Hematopoietic multipotent progenitor cell treated with erythropoietin and hydrocortisone succinate and interleukin-3 and kit ligand, for 17 days (in vitro differentiated cells): ENCODE results near the gene PGRMC1.
"Not testable (repeated sequence)": the region's sequence is repeated elsewhere in the genome, so short reads cannot be mapped to it uniquely, and the experiment has no call there.

Experiments used
- DNase-seq: peaks from one replicate; pipeline ENCODE4 v3.0.0-alpha.2; 2015; ENCODE audit warnings: low spot score

Gene PGRMC1

DNA sequence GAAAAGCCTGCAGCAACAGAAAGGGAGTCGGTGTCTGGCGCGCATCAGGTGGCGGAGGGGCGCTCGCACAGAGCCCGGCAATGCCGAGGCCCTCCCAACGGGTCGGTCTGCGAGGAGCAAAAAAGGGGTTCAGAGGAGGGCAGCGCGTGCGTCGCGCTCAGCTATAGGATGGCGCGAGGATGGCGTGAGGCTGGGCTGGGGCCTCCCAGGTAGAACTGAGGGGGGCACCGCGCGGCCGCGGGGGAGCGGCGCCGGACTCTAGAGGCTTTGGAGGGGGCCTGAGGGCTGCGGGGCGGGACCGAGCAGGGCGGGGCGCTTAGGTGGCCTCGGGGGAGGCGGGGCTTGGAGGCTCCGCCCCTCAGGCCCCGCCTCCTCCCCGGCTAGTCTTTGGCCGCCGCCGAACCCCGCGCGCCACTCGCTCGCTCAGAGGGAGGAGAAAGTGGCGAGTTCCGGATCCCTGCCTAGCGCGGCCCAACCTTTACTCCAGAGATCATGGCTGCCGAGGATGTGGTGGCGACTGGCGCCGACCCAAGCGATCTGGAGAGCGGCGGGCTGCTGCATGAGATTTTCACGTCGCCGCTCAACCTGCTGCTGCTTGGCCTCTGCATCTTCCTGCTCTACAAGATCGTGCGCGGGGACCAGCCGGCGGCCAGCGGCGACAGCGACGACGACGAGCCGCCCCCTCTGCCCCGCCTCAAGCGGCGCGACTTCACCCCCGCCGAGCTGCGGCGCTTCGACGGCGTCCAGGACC lies at the start of gene PGRMC1:
TSS of gene PGRMC1 (plus strand) at position 414 of the 751 bp plus-strand sequence. CDS start at position 493, 79 bp downstream.
- DNase-seq, result peak; percentile 74

DNA sequence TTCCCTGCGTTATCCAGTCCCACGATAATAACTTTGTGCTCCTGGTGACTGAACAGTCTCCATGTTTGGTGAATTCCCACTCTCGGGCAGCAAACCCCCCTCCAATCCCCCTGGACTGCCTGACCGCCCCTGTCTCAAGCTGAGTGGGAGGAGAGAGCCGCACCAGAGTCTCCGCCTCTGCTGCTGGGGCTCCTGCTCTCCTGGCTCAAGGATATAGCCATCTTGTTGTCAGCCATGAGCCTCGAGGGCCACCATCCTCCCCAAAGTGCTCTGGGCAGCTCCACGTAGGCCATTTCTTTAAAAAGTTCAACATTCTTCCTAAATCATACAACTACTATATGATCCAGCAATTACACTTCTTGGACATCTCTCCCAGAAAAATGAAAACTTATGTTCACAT lies 49.3 kb upstream of the PGRMC1 start:
- DNase-seq, result no peak

DNA sequence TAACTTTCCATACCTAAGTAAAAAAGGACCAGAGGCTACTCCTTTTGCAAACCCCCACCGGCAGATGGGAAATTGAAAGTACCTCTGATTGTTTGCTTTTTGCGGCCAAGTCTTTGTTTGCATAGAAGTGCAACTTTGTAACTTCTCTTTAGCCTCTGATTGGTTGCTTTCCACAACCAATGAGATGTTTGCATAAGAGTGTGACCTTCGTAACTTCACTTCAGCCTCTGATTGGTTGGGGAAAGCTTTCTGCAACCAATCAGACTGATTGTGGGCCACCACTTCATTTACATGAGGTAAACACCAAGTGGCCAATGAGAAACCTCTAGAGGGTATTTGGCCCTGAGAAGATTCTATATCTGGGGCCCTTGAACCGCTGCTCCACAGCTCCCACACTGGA lies 48.8 kb upstream of the PGRMC1 start:
- DNase-seq, result no peak

DNA sequence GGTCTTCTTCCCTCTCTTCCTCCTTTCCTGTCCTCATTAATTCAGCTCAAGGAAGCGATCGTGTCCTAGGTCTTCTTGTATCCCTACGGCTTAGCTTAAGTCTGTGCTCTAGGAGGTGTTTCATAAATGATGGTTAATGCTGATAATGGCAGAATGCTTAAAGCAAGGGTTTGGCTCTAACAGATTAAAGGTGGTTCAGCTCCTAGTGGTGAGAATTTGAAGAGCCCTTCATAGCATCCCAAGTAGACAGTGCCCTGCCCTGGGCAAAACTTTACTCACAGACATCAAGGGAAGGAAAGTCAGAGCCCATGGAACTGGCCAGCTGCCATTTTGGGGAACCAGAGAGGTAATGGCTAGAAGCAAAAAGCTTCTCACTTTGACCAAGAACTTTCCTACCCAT lies 47.0 kb upstream of the PGRMC1 start:
- DNase-seq, result no peak

- no peak for DNase-seq
Observed at GRCh38 chrX:119189595-119189994, 46.5 kb upstream of the PGRMC1 start.

- DNase-seq, result no peak
Observed at GRCh38 chrX:119190091-119190681, 45.9 kb upstream of the PGRMC1 start.

- no peak for DNase-seq
Observed at GRCh38 chrX:119190831-119191230, 45.3 kb upstream of the PGRMC1 start.

DNA sequence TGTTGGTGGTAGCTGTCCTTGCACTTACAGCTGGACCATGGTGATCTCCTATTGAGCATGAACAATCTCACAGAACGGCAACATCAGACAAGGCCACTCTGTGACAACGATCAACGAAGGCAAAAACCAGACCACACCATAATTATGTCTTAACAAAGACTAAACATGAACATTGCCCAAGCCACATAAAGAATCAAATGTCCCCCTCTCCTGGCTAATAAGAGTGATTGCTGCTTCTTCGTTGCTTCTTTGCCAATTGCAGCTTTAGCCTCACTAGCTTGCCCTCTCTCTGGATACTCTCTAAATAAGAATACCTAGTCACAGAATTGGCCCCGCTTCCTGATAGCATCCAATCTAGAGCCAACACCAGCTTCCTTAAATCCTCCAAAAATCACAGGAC lies 41.5 kb upstream of the PGRMC1 start:
- no peak for DNase-seq

DNA sequence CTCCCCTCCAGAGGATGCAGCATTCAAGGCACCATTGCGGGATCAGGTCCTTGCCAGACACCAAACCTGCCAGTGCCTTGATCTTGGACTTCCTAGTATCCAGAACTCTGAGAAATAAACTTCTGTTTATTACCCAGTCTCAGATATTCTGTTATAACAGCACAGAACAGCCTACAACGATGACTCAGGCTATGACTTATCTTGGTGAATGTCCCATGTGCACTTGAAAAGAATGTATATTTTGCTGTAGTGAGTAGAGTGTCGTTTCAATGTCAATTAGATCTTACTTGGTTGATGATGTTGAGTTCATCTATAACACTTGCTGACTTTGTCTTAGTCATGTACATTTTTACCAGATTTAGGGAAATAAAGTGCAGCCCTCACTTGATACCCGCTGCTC lies 34.5 kb upstream of the PGRMC1 start:
- no peak for DNase-seq

GRCh38 chrX:119206203-119206602 lies 29.9 kb upstream of the PGRMC1 start:
- DNase-seq, result no peak

GRCh38 chrX:119207483-119207882 lies 28.6 kb upstream of the PGRMC1 start:
- DNase-seq, result not testable (repeated sequence)

- DNase-seq, result no peak
Observed at GRCh38 chrX:119208401-119209057, 27.6 kb upstream of the PGRMC1 start.

DNA sequence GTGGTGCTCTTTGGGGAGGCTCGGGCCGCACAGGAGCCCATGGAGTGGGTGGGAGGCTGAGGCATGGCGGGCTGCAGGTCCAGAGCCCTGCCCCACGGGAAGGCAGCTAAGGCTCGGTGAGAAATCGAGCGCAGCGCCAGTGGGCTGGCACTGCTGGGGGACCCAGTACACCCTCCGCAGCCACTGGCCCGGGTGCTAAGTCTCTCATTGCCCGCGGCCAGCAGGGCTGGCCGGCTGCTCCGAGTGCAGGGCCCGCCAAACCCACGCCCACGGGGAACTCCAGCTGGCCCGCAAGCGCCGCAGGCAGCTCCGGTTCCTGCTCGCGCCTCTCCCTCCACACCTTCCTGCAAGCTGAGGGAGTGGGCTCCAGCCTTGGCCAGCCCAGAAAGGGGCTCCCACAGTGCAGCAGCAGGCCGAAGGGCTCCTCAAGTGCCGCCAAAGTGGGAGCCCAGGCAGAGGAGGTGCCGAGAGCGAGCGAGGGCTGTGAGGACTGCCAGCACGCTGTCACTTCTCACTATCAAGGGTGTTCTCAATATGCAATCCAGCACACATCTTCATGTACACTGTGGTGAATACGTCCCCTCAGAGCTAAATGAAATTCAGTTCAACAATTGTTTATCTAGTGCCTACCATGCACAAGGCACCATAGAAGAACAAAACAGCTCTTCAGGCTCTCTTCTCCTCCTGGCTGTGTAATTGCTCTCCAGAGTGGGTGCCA lies 25.0 kb upstream of the PGRMC1 start:
- DNase-seq, result not testable (repeated sequence)

DNA sequence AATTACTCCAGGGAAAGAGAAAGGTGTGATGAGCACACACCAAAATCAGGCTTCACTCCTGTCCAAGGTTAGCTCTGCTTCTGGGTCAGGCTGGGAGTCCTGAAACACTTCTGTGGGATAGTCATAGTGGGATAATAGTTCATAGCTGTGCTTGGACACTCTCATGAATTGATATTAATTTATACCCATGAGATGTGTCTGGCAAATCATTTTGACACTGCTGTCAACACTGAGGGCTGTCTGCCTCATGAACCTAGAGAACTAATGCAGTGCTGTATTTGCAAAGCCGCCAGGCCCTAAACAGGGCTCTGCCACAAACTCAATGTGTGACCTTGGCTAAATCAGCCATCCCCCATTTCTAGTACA lies 24.5 kb upstream of the PGRMC1 start:
- no peak for DNase-seq

DNA sequence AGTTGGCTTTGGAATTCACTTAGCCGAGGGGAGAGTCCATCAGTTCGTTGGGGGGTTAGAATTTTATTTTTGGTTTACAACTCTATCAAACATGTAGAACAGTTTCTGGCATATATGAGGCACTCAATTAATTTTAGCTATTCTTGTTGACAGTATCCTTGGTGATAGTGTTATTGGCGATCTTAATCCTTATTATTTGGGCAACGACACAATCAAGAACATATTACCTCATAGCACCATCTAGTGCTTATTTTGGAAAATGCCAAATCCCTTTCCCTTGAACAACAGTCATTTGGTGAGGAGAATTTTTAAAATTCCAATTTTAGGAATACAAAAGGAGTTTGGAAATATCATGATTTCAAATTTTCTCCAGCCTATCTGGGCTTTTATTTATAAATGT lies 17.9 kb upstream of the PGRMC1 start:
- no peak for DNase-seq

GRCh38 chrX:119222932-119223331 lies 13.2 kb upstream of the PGRMC1 start:
- DNase-seq, result no peak

GRCh38 chrX:119223783-119224182 lies 12.3 kb upstream of the PGRMC1 start:
- no peak for DNase-seq

- no peak for DNase-seq
Observed at GRCh38 chrX:119226446-119226845, 9.6 kb upstream of the PGRMC1 start.

GRCh38 chrX:119228512-119229252 lies 7.4 kb upstream of the PGRMC1 start:
- no peak for DNase-seq

GRCh38 chrX:119229253-119229615 lies 6.9 kb upstream of the PGRMC1 start:
- DNase-seq, result no peak

DNA sequence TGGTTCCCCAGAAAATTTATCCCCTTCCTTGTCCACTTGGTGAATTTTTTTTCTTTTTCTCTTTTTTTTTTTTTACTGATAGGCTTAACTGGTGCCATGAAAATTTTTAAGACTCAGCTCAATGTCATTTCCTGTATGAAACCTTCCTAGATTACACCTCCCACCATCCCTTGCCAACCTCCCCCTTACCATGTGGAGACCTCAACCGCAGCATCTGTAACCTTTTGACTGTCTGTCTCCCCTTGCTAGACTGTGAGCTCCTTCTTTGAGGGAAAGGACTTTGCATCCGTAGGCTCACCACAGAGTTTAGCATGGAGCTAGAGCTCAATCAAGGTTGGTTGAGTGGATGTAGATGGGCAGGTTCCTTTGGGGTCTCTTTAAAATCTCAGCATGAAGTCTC lies 5.2 kb upstream of the PGRMC1 start:
- DNase-seq, result no peak

- no peak for DNase-seq
Observed at GRCh38 chrX:119231936-119232445, 4.1 kb upstream of the PGRMC1 start.
